GM23338 (cell line): ENCODE measurements around the gene ANKRD2. TPM values are rescaled to one million over a fixed set of nuclear protein-coding genes. Genes with fewer than 3 reads are reported as not detected.
"Not testable (repeated sequence)": the region's sequence is repeated elsewhere in the genome, so short reads cannot be mapped to it uniquely, and the experiment has no call there.

Experiments
- ATAC-seq: fragments of 200-7000 bp; cut with Tn5 transposase; 3 replicates; pipeline ENCODE4 v1.9.1; 2020
- DNase-seq: peaks from one replicate; pipeline ENCODE4 v3.0.0-alpha.2; 2015; ENCODE audit warnings: low spot score
- H2AFZ ChIP-seq: fragments of 200-600 bp; sonication (generic); 2 replicates; pipeline ENCODE4 v1.8.0; 2016; ENCODE audit warnings: antibody characterized with exemption, mild to moderate bottlenecking, moderate library complexity
- H3F3A ChIP-seq: fragments of 200-600 bp; sonication (generic); replicated peaks from 2 replicates; pipeline ENCODE4 v1.8.0; 2017; ENCODE audit warnings: antibody characterized with exemption, mixed run types, low read depth
- H3K27ac ChIP-seq: fragments of 200-600 bp; sonication (generic); 2 replicates; pipeline ENCODE4 v1.6.1; 2016; ENCODE audit warnings: low read depth
- H3K27me3 ChIP-seq: fragments of 200-600 bp; sonication (generic); 2 replicates; pipeline ENCODE4 v1.8.0; 2016; ENCODE audit warnings: mild to moderate bottlenecking, mixed run types, moderate library complexity; ENCODE audit not compliant: insufficient read depth
- H3K36me3 ChIP-seq: fragments of 200-600 bp; sonication (generic); 2 replicates; pipeline ENCODE4 v1.8.0; 2016; ENCODE audit warnings: mild to moderate bottlenecking; ENCODE audit not compliant: insufficient read depth
- H3K4me1 ChIP-seq: fragments of 200-600 bp; sonication (generic); 2 replicates; pipeline ENCODE4 v1.8.0; 2016; ENCODE audit warnings: mild to moderate bottlenecking, moderate library complexity; ENCODE audit not compliant: insufficient read depth
- H3K4me2 ChIP-seq: fragments of 200-600 bp; sonication (generic); 2 replicates; pipeline ENCODE4 v1.7.1; 2017; ENCODE audit warnings: mixed run types
- H3K4me3 ChIP-seq: fragments of 200-600 bp; sonication (generic); 2 replicates; pipeline ENCODE4 v1.6.1; 2016; ENCODE audit warnings: mixed run types
- H3K79me2 ChIP-seq: fragments of 200-600 bp; sonication (generic); replicated peaks from 2 replicates; pipeline ENCODE4 v1.8.0; 2017; ENCODE audit warnings: mild to moderate bottlenecking; ENCODE audit not compliant: insufficient read depth
- H3K9me2 ChIP-seq: fragments of 200-600 bp; sonication (generic); 2 replicates; pipeline ENCODE4 v1.8.0; 2017; ENCODE audit not compliant: insufficient read depth
- H4K20me1 ChIP-seq: fragments of 200-600 bp; sonication (generic); replicated peaks from 2 replicates; pipeline ENCODE4 v1.8.0; 2017; ENCODE audit warnings: mild to moderate bottlenecking; ENCODE audit not compliant: insufficient read depth
- H3K27ac Mint-ChIP-seq: 2 replicates; pipeline ENCODE4 v1.8.0; 2020; ENCODE audit warnings: inconsistent platforms, mild to moderate bottlenecking, moderate library complexity, mixed read lengths
- H3K27me3 Mint-ChIP-seq: 3 replicates; pipeline ENCODE4 v1.8.0; 2022; ENCODE audit warnings: low read depth, mild to moderate bottlenecking, moderate library complexity, mixed read lengths, inconsistent platforms; ENCODE audit not compliant: insufficient read depth, poor library complexity
- H3K36me3 Mint-ChIP-seq: 3 replicates; pipeline ENCODE4 v1.8.0; 2021; ENCODE audit warnings: low read depth, mild to moderate bottlenecking, inconsistent platforms, moderate library complexity, mixed read lengths
- H3K4me1 Mint-ChIP-seq: 3 replicates; pipeline ENCODE4 v1.8.0; 2020; ENCODE audit warnings: mild to moderate bottlenecking, inconsistent platforms, mixed read lengths
- H3K4me3 Mint-ChIP-seq: 3 replicates; pipeline ENCODE4 v1.8.0; 2021; ENCODE audit warnings: moderate library complexity, mild to moderate bottlenecking, inconsistent platforms, mixed read lengths
- H3K9me3 Mint-ChIP-seq: 3 replicates; pipeline ENCODE4 v1.8.0; 2020; ENCODE audit warnings: moderate library complexity, mild to moderate bottlenecking, inconsistent platforms, mixed read lengths
- EZH2 ChIP-seq: fragments of 200-600 bp; sonication (generic); IDR thresholded peaks from one replicate; pipeline ENCODE4 v1.8.0; 2017; ENCODE audit warnings: antibody characterized with exemption, mild to moderate bottlenecking, low read depth; ENCODE audit not compliant: unreplicated experiment
- EZH2phosphoT487 ChIP-seq: fragments of 200-600 bp; sonication (generic); IDR thresholded peaks from one replicate; pipeline ENCODE4 v1.8.1; 2018; ENCODE audit warnings: antibody characterized with exemption; ENCODE audit not compliant: unreplicated experiment
- POLR2AphosphoS5 ChIP-seq: IDR thresholded peaks from 2 replicates; pipeline ENCODE4 v1.6.1; 2016; ENCODE audit warnings: antibody characterized with exemption, low read depth
- STAT1 ChIP-seq: IDR thresholded peaks from one replicate; pipeline ENCODE4 v1.6.1; 2016; ENCODE audit warnings: antibody characterized with exemption; ENCODE audit not compliant: unreplicated experiment
- ZNF331 ChIP-seq: fragments of 250-450 bp; sonication (Bioruptor Pico); IDR thresholded peaks from 2 replicates; pipeline ENCODE4 v1.5.0; 2020; ENCODE audit warnings: low read depth, mild to moderate bottlenecking, moderate library complexity
- polyA plus RNA-seq: library from polyadenylated mRNA; unstranded; fragments of >200 nt; fragmentation: Nextera tagmentation; extraction: Ambion mirVana; gene quantifications from 2 replicates; pipeline ENCODE4 v1.2.1, GENCODE V29; 2016
- total RNA-seq: library from RNA; depleted of rRNA; stranded (reverse); fragments of >200 nt; shearing (Covaris generic); gene quantifications from 2 replicates; pipeline ENCODE4 v1.2.3, GENCODE V29; 2014
- TF ChIP-seq, protein P1 (sequence below): IDR thresholded peaks from one replicate; pipeline ENCODE4 v1.6.1; 2018; ENCODE audit warnings: antibody characterized with exemption; ENCODE audit not compliant: unreplicated experiment
- TF ChIP-seq, protein P2 (sequence below): fragments of 250-450 bp; sonication (Bioruptor Pico); IDR thresholded peaks from 2 replicates; pipeline ENCODE4 v1.5.0; 2020; ENCODE audit warnings: mild to moderate bottlenecking, moderate library complexity

The ANKRD2 gene
- total and polyA plus RNA-seq, 2 experiments from 2014 or later: not detected

DNA sequence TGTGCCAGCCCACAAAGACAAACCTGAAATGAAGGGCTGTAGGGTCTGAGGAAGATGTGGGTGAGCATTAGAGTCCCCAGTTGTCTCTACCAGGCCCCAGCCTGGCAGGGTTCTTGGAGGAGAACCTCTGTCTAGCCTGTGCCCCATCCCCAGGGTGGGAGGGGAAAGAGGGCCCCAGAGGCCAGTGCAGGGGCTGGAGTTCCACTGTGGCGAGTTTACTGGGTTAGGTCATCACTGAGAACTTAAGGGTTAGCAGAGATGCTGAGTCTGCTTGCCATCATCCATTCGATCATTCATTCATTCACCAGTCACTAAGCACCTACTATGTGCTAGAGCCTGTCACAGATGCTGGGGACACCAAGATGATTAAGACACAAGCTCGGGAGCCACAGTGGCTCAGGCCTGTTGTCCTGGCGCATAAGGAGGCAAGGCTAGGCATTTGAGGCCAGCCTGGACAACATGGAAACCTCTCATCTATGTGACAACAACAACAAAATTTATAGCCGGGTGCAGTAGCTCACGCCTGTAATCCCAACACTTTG, 2.6 kb downstream of the ANKRD2 start (continued):
- no peak for TF ChIP-seq POLR2AphosphoS5
- TF ChIP-seq, protein P1, sequence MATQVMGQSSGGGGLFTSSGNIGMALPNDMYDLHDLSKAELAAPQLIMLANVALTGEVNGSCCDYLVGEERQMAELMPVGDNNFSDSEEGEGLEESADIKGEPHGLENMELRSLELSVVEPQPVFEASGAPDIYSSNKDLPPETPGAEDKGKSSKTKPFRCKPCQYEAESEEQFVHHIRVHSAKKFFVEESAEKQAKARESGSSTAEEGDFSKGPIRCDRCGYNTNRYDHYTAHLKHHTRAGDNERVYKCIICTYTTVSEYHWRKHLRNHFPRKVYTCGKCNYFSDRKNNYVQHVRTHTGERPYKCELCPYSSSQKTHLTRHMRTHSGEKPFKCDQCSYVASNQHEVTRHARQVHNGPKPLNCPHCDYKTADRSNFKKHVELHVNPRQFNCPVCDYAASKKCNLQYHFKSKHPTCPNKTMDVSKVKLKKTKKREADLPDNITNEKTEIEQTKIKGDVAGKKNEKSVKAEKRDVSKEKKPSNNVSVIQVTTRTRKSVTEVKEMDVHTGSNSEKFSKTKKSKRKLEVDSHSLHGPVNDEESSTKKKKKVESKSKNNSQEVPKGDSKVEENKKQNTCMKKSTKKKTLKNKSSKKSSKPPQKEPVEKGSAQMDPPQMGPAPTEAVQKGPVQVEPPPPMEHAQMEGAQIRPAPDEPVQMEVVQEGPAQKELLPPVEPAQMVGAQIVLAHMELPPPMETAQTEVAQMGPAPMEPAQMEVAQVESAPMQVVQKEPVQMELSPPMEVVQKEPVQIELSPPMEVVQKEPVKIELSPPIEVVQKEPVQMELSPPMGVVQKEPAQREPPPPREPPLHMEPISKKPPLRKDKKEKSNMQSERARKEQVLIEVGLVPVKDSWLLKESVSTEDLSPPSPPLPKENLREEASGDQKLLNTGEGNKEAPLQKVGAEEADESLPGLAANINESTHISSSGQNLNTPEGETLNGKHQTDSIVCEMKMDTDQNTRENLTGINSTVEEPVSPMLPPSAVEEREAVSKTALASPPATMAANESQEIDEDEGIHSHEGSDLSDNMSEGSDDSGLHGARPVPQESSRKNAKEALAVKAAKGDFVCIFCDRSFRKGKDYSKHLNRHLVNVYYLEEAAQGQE: no peak
- TF ChIP-seq EZH2: no peak

DNA sequence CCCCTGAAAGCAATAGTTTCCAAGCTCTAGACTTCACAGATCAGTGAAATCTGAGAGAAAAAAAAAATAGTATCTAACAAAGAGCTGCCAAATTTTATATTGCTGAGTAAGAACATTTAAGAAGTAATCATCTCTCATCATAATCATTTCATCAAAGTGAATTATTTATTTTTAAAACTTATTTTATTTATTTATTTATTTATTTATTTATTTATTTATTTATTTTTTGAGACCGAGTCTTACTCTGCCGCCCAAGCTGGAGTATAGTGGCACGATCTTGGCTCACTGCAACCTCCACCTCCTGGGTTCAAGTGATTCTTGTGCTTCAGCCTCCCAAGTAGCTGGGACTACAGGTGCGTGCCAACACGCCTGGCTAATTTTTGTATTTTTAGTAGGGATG, 3.9 kb downstream of the ANKRD2 start:
- not testable (repeated sequence) for H3K9me2 ChIP-seq, DNase-seq, H3K4me2 ChIP-seq, H3F3A ChIP-seq, H3K27me3 Mint-ChIP-seq, H3K27me3 ChIP-seq, H3K79me2 ChIP-seq, H3K27ac Mint-ChIP-seq, H3K4me3 ChIP-seq, ATAC-seq, H3K36me3 ChIP-seq, H3K4me1 ChIP-seq, H4K20me1 ChIP-seq, H3K9me3 Mint-ChIP-seq, H3K27ac ChIP-seq, H3K36me3 Mint-ChIP-seq, H2AFZ ChIP-seq, H3K4me3 Mint-ChIP-seq
- peaks cover 12% of the 10 kb centered on the region; the same call in 2 of the 3 replicates for H3K4me1 Mint-ChIP-seq

GRCh38 chr10:97577701-97578100, 5.1 kb downstream of the ANKRD2 start:
- Histone ChIP-seq H3K27ac (no peak overlapping the region), H3K79me2 (no peaks in the 10 kb centered on the region), H3K4me2 (no peak overlapping the region), H3K4me3 (no peak overlapping the region), H3K36me3 (no peaks in the 10 kb centered on the region), H3K27me3 (no peaks in the 10 kb centered on the region), H4K20me1 (no peaks in the 10 kb centered on the region), H3F3A (no peaks in the 10 kb centered on the region), H3K9me2 (no peaks in the 10 kb centered on the region), H3K4me1 (no peaks in the 10 kb centered on the region), H2AFZ (no peak overlapping the region)
- Mint-ChIP-seq H3K27me3 (peaks cover 5% of the 10 kb centered on the region), H3K4me3 (no peak overlapping the region), H3K27ac (no peak overlapping the region), H3K9me3 (no peaks in the 10 kb centered on the region), H3K4me1 (peaks cover 10% of the 10 kb centered on the region; the same call in 2 of the 3 replicates), H3K36me3 (no peaks in the 10 kb centered on the region)
- no peak for ATAC-seq
- DNase-seq: no peak
- no peak for TF ChIP-seq POLR2AphosphoS5
- TF ChIP-seq, protein P2, sequence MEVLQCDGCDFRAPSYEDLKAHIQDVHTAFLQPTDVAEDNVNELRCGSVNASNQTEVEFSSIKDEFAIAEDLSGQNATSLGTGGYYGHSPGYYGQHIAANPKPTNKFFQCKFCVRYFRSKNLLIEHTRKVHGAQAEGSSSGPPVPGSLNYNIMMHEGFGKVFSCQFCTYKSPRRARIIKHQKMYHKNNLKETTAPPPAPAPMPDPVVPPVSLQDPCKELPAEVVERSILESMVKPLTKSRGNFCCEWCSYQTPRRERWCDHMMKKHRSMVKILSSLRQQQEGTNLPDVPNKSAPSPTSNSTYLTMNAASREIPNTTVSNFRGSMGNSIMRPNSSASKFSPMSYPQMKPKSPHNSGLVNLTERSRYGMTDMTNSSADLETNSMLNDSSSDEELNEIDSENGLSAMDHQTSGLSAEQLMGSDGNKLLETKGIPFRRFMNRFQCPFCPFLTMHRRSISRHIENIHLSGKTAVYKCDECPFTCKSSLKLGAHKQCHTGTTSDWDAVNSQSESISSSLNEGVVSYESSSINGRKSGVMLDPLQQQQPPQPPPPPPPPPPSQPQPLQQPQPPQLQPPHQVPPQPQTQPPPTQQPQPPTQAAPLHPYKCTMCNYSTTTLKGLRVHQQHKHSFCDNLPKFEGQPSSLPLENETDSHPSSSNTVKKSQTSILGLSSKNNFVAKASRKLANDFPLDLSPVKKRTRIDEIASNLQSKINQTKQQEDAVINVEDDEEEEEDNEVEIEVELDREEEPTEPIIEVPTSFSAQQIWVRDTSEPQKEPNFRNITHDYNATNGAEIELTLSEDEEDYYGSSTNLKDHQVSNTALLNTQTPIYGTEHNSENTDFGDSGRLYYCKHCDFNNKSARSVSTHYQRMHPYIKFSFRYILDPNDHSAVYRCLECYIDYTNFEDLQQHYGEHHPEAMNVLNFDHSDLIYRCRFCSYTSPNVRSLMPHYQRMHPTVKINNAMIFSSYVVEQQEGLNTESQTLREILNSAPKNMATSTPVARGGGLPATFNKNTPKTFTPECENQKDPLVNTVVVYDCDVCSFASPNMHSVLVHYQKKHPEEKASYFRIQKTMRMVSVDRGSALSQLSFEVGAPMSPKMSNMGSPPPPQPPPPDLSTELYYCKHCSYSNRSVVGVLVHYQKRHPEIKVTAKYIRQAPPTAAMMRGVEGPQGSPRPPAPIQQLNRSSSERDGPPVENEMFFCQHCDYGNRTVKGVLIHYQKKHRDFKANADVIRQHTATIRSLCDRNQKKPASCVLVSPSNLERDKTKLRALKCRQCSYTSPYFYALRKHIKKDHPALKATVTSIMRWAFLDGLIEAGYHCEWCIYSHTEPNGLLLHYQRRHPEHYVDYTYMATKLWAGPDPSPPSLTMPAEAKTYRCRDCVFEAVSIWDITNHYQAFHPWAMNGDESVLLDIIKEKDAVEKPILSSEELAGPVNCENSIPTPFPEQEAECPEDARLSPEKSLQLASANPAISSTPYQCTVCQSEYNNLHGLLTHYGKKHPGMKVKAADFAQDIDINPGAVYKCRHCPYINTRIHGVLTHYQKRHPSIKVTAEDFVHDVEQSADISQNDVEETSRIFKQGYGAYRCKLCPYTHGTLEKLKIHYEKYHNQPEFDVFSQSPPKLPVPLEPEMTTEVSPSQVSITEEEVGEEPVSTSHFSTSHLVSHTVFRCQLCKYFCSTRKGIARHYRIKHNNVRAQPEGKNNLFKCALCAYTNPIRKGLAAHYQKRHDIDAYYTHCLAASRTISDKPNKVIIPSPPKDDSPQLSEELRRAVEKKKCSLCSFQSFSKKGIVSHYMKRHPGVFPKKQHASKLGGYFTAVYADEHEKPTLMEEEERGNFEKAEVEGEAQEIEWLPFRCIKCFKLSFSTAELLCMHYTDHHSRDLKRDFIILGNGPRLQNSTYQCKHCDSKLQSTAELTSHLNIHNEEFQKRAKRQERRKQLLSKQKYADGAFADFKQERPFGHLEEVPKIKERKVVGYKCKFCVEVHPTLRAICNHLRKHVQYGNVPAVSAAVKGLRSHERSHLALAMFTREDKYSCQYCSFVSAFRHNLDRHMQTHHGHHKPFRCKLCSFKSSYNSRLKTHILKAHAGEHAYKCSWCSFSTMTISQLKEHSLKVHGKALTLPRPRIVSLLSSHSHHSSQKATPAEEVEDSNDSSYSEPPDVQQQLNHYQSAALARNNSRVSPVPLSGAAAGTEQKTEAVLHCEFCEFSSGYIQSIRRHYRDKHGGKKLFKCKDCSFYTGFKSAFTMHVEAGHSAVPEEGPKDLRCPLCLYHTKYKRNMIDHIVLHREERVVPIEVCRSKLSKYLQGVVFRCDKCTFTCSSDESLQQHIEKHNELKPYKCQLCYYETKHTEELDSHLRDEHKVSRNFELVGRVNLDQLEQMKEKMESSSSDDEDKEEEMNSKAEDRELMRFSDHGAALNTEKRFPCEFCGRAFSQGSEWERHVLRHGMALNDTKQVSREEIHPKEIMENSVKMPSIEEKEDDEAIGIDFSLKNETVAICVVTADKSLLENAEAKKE: no peak
- no peak for TF ChIP-seq ZNF331
- TF ChIP-seq STAT1: no peak
- TF ChIP-seq EZH2phosphoT487: no peak
